ENCODE data around the gene CDKAL1. TPM values are rescaled to one million over a fixed set of nuclear protein-coding genes. Genes with fewer than 3 reads are reported as not detected.

Gene CDKAL1
- total RNA-seq, 1 experiment from 2014 or later = 11.8 TPM

DNA sequence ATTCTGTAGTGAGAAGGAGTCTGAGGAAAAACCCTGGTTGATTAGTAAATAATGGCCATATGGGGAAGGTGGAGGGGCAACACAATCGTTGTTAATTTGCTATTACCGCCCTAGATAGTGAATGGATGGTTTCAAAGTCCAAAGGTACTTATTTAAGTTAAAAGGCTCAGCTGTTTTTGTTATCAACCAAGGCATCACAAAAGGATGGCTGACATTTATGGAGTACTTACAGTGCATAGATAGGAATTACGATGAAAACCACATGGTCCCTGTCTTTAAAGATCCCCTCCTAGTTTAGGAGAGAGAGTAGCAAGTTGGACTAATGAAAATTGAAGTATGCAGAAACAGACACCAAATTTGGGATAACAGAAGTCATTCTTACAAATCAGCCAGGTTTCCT, 319.6 kb downstream of the CDKAL1 start:
- no peak overlapping the region for H3K27ac Mint-ChIP-seq (ENCODE audit: low read depth, unreplicated experiment)
- no peak overlapping the region for H3K4me3 Mint-ChIP-seq (ENCODE audit: unreplicated experiment)
- no peaks in the 10 kb centered on the region for H3K4me1 Mint-ChIP-seq (ENCODE audit: insufficient read depth, unreplicated experiment)
- H3K27me3 Mint-ChIP-seq (ENCODE audit: insufficient read depth, unreplicated experiment) = no peaks in the 10 kb centered on the region
- H3K9me3 Mint-ChIP-seq (ENCODE audit: unreplicated experiment) = no peaks in the 10 kb centered on the region
- ChIA-PET POLR2A (interaction anchor here (1.2 kb wide), 1 partner anchor 10 kb away, joined by 3 read pairs; no protein-coding TSS in a partner anchor), CTCF (no interaction called here)
- TF ChIP-seq, protein P1, sequence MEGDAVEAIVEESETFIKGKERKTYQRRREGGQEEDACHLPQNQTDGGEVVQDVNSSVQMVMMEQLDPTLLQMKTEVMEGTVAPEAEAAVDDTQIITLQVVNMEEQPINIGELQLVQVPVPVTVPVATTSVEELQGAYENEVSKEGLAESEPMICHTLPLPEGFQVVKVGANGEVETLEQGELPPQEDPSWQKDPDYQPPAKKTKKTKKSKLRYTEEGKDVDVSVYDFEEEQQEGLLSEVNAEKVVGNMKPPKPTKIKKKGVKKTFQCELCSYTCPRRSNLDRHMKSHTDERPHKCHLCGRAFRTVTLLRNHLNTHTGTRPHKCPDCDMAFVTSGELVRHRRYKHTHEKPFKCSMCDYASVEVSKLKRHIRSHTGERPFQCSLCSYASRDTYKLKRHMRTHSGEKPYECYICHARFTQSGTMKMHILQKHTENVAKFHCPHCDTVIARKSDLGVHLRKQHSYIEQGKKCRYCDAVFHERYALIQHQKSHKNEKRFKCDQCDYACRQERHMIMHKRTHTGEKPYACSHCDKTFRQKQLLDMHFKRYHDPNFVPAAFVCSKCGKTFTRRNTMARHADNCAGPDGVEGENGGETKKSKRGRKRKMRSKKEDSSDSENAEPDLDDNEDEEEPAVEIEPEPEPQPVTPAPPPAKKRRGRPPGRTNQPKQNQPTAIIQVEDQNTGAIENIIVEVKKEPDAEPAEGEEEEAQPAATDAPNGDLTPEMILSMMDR (IDR thresholded peaks at IDR 0.05; ENCODE audit: unreplicated experiment) = no peak
- no peaks in the 10 kb centered on the region for H3K36me3 Mint-ChIP-seq (ENCODE audit: insufficient read depth, unreplicated experiment)
- intact Hi-C loops (cut with micrococcal nuclease) = no loop called here
- no TSS peak for BruUV-seq (replicated peaks)
- DNase-seq (ENCODE audit: unreplicated experiment) = no peak

DNA sequence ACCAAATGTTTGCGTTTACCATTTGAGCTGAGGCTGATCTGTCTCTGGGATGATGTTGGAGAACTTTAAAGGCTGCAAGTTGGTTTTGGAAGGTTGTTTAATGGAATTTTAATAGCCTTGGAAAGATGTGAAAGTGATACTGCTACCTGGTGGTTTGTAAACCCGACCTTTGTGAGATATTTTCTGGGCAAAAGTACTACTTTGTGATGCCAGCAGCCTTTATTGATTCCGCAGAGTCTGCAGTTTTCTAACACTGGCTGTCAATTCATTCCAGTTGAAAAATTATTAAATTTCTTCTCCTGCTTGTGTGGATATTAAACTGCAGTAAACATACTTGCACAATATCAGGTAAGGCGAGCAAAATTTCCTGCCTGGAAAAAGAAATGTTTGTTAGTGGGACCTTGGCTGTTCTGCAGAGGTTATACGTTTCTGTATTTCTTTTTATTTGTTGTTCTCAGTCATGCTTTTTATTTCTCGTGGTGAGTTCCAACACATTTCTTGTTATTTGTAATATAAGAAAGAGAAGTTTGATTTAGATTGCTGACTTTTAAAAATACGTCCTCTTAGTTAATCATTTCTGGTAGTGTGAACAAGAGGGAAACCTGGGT, 322.5 kb downstream of the CDKAL1 start:
- Mint-ChIP-seq H3K27ac (ENCODE audit: low read depth, unreplicated experiment) (no peak overlapping the region), H3K9me3 (ENCODE audit: unreplicated experiment) (no peaks in the 10 kb centered on the region), H3K27me3 (ENCODE audit: insufficient read depth, unreplicated experiment) (no peaks in the 10 kb centered on the region), H3K4me3 (ENCODE audit: unreplicated experiment) (no peak overlapping the region), H3K36me3 (ENCODE audit: insufficient read depth, unreplicated experiment) (no peaks in the 10 kb centered on the region), H3K4me1 (ENCODE audit: insufficient read depth, unreplicated experiment) (no peaks in the 10 kb centered on the region)
- ChIA-PET POLR2A (no interaction called here), CTCF (no interaction called here)
- DNase-seq (ENCODE audit: unreplicated experiment) = no peak
- TF ChIP-seq, protein P1 (IDR thresholded peaks at IDR 0.05; ENCODE audit: unreplicated experiment) = no peak
- no TSS peak for BruUV-seq (replicated peaks)
- intact Hi-C loops (cut with micrococcal nuclease) = no loop called here

DNA sequence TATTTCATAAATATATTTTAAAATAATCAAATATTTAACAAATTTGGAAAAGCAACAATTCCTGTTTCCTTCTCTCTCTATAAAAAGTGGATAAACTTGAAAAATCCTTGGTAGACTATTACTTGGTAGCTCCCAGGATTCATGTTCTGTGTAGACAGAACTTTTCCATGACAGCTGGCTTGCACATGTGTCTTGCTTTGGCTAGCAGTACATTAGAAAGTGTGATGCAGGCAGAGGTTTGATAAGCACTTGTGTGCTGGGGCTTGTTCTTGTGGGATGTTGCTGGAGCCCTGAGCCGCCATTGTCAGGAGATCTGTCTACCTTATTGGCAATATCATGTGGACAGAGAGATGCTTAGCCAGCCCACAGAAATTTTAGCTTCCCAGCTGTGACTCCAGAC, 327.2 kb downstream of the CDKAL1 start:
- H3K4me1 Mint-ChIP-seq (ENCODE audit: insufficient read depth, unreplicated experiment) = no peaks in the 10 kb centered on the region
- TF ChIP-seq, protein P1 (IDR thresholded peaks at IDR 0.05; ENCODE audit: unreplicated experiment) = no peak
- no TSS peak for BruUV-seq (replicated peaks)
- no peak for DNase-seq (ENCODE audit: unreplicated experiment)
- no peak overlapping the region for H3K27ac Mint-ChIP-seq (ENCODE audit: low read depth, unreplicated experiment)
- no peaks in the 10 kb centered on the region for H3K9me3 Mint-ChIP-seq (ENCODE audit: unreplicated experiment)
- H3K27me3 Mint-ChIP-seq (ENCODE audit: insufficient read depth, unreplicated experiment) = no peaks in the 10 kb centered on the region
- intact Hi-C loops (cut with micrococcal nuclease) = no loop called here
- POLR2A ChIA-PET = interaction anchor here (0.5 to 1.3 kb wide), 3 partner anchors 25 to 146 kb away, joined by 3 read pairs; no protein-coding TSS in a partner anchor
- H3K4me3 Mint-ChIP-seq (ENCODE audit: unreplicated experiment) = no peak overlapping the region
- no peaks in the 10 kb centered on the region for H3K36me3 Mint-ChIP-seq (ENCODE audit: insufficient read depth, unreplicated experiment)
- CTCF ChIA-PET = no interaction called here

DNA sequence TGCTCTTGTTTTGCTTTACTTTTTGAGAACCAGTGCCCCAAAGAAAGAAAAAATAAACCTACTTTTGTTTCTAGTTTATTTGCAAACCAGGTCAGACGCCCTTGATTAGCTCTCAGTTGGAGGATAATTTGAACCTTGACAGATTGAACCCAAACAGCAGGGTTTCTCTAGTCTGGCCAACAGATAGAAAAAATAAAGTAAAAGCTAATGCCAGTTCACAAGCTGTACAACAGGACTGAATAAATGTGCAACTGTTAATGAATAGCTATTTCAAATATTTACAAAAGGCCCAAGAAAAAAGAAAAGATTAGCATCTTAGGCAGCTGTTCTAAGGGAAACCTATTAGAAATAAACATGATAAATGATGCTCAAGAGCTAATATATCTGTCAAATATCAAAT, 331.8 kb downstream of the CDKAL1 start:
- ChIA-PET CTCF (interaction anchor here (0.6 to 1.2 kb wide), 2 partner anchors 360 to 727 kb away, joined by 3 read pairs; partner anchors contain the start of gene SOX4), POLR2A (interaction anchor here (1.6 to 2.5 kb wide), 2 partner anchors 11 to 38 kb away, joined by 6 to 9 read pairs; no protein-coding TSS in a partner anchor)
- no peak for DNase-seq (ENCODE audit: unreplicated experiment)
- no peaks in the 10 kb centered on the region for H3K9me3 Mint-ChIP-seq (ENCODE audit: unreplicated experiment)
- no peaks in the 10 kb centered on the region for H3K27me3 Mint-ChIP-seq (ENCODE audit: insufficient read depth, unreplicated experiment)
- TF ChIP-seq, protein P1 (IDR thresholded peaks at IDR 0.05; ENCODE audit: unreplicated experiment) = no peak
- H3K36me3 Mint-ChIP-seq (ENCODE audit: insufficient read depth, unreplicated experiment) = no peaks in the 10 kb centered on the region
- BruUV-seq (replicated peaks) = no TSS peak
- peaks cover 7% of the 10 kb centered on the region for H3K4me1 Mint-ChIP-seq (ENCODE audit: insufficient read depth, unreplicated experiment)
- intact Hi-C loops (cut with micrococcal nuclease) = no loop called here
- no peak overlapping the region for H3K27ac Mint-ChIP-seq (ENCODE audit: low read depth, unreplicated experiment)
- H3K4me3 Mint-ChIP-seq (ENCODE audit: unreplicated experiment) = no peak overlapping the region
